GM12878 (cell line): ENCODE data around the gene RCN1. TPM values are rescaled to one million over a fixed set of nuclear protein-coding genes. Genes with fewer than 3 reads are reported as not detected.

Experiments used
- ATAC-seq: fragments of 200-7000 bp; cut with Tn5 transposase; 3 replicates; pipeline ENCODE4 v1.9.1; 2020; ENCODE audit warnings: mild to moderate bottlenecking, moderate library complexity
- BruUV-seq: library from RNA; stranded (reverse); fragments of 400-500 nt; replicated peaks from 2 replicates; lab custom pipeline; 2021; lab: Mats Ljungman, UMichigan
- CTCF ChIA-PET: fragments of 300-600 bp; sonication (Branson Sonifier 250); formaldehyde crosslinking; extraction: SDS; loops from one replicate; lab custom pipeline; 2021; ENCODE audit warnings: inconsistent platforms; lab: Yijun Ruan, JAX
- POLR2A ChIA-PET: fragments of 350-600 bp; formaldehyde crosslinking; extraction: SDS; loops from one replicate; lab custom pipeline; 2021; ENCODE audit warnings: inconsistent platforms; lab: Charles Lee
- RAD21 ChIA-PET: fragments of 300-600 bp; sonication (Branson Sonifier 250); formaldehyde crosslinking; loops from one replicate; lab custom pipeline; 2023; ENCODE audit warnings: antibody characterized with exemption; ENCODE audit not compliant: unreplicated experiment; lab: Charles Lee
- SMC1A ChIA-PET: fragments of 300-600 bp; sonication (Branson Sonifier 250); formaldehyde crosslinking; loops from one replicate; lab custom pipeline; 2023; ENCODE audit not compliant: unreplicated experiment, uncharacterized antibody; lab: Charles Lee
- DNase-seq: peaks from one replicate; pipeline ENCODE4 v3.0.0-alpha.2; 2011; ENCODE audit warnings: low read depth, low spot score
- FAIRE-seq: peaks from 3 replicates; lab custom pipeline; 2011; peaks lifted over from hg19 to GRCh38; lab: Jason Lieb, UNC
- H2AFZ ChIP-seq: 2 replicates; pipeline ENCODE4 v1.6.0; 2011; ENCODE audit warnings: low read depth, low read length, control low read depth; ENCODE audit not compliant: control insufficient read depth
- H3K27ac ChIP-seq: 2 replicates; pipeline ENCODE4 v1.5.1; 2011; ENCODE audit warnings: control low read depth; ENCODE audit not compliant: control insufficient read depth, insufficient read depth
- H3K27me3 ChIP-seq, 2 experiments: replicated peaks in 1 of 2; 2 replicates each; pipeline versions ENCODE4 v1.6.0 to v1.6.1; 2011; ENCODE audit warnings: low read length in 1 of 2; ENCODE audit not compliant: control insufficient read depth in 2 of 2, insufficient read depth in 2 of 2
- H3K36me3 ChIP-seq, 2 experiments: 2 replicates each; pipeline ENCODE4 v1.5.1; 2011; ENCODE audit warnings: low read length in 1 of 2; ENCODE audit not compliant: control insufficient read depth in 2 of 2, insufficient read depth in 2 of 2
- H3K4me1 ChIP-seq: 2 replicates; pipeline ENCODE4 v1.6.1; 2011; ENCODE audit warnings: mild to moderate bottlenecking, low read length, moderate library complexity, mixed read lengths; ENCODE audit not compliant: control insufficient read depth, insufficient read depth
- H3K4me2 ChIP-seq: 2 replicates; pipeline ENCODE4 v1.6.0; 2011; ENCODE audit warnings: control low read depth; ENCODE audit not compliant: control insufficient read depth, insufficient read depth
- H3K4me3 ChIP-seq: fragments of 200-600 bp; sonication (generic); 2 replicates; pipeline ENCODE4 v1.5.1; 2016
- H3K79me2 ChIP-seq: 2 replicates; pipeline ENCODE4 v1.6.0; 2011; ENCODE audit warnings: low read length; ENCODE audit not compliant: control insufficient read depth, insufficient read depth
- H3K9ac ChIP-seq: 2 replicates; pipeline ENCODE4 v1.8.0; 2011; ENCODE audit warnings: low read length, control low read depth, mixed read lengths; ENCODE audit not compliant: control insufficient read depth, insufficient read depth
- H3K9me3 ChIP-seq: replicated peaks from 3 replicates; pipeline ENCODE4 v1.5.1; 2011; ENCODE audit warnings: mild to moderate bottlenecking, low read length; ENCODE audit not compliant: control insufficient read depth, insufficient read depth
- H4K20me1 ChIP-seq: 2 replicates; pipeline ENCODE4 v1.6.0; 2011; ENCODE audit not compliant: control insufficient read depth, insufficient read depth
- HDGF ChIP-seq: fragments of 450-650 bp; IDR thresholded peaks from 2 replicates; pipeline ENCODE4 v1.6.1; 2016; ENCODE audit warnings: antibody characterized with exemption
- JUNB ChIP-seq: IDR thresholded peaks from 2 replicates; pipeline ENCODE4 v1.6.1; 2016; ENCODE audit warnings: antibody characterized with exemption, mild to moderate bottlenecking
- JUND ChIP-seq: IDR thresholded peaks from 2 replicates; pipeline ENCODE4 v1.6.1; 2012; ENCODE audit warnings: low read depth, mild to moderate bottlenecking, low read length, improper control_type of control experiment, moderate library complexity
- MXI1 ChIP-seq: fragments of 150-350 bp; IDR thresholded peaks from 2 replicates; pipeline ENCODE4 v1.6.1; 2011; ENCODE audit warnings: low read depth, mild to moderate bottlenecking, inconsistent platforms, low read length, improper control_type of control experiment
- MYB ChIP-seq: fragments of 150-350 bp; IDR thresholded peaks from 2 replicates; pipeline ENCODE4 v1.6.1; 2014; ENCODE audit warnings: mild to moderate bottlenecking, low read depth, low read length, borderline replicate concordance
- POU2F2 ChIP-seq: IDR thresholded peaks from 3 replicates; pipeline ENCODE4 v1.6.1; 2011; ENCODE audit warnings: low read depth, mild to moderate bottlenecking, low read length, borderline replicate concordance
- RFX5 ChIP-seq: IDR thresholded peaks from 2 replicates; pipeline ENCODE4 v1.6.1; 2011; ENCODE audit warnings: low read depth, low read length, improper control_type of control experiment
- SUZ12 ChIP-seq: fragments of 200-600 bp; sonication (generic); IDR thresholded peaks from one replicate; pipeline ENCODE4 v1.6.1; 2018; ENCODE audit warnings: antibody characterized with exemption, mild to moderate bottlenecking; ENCODE audit not compliant: unreplicated experiment
- WGBS: methylation state at CpG from one replicate; pipeline ENCODE4 v1.1.6; 2016; ENCODE audit warnings: low lambda C conversion rate; ENCODE audit not compliant: insufficient replicate concordance, insufficient coverage; ENCODE audit errors: missing lambda C conversion rate; 5-methylcytosine and 5-hydroxymethylcytosine counted together
- in situ Hi-C: fragments of 300-500 bp; cut with MboI; formaldehyde crosslinking; loops from 9 replicates; pipeline ENCODE4 v1.14.3; 2018; ENCODE audit warnings: mixed read lengths
- intact Hi-C: fragments of 100-400 bp; cut with micrococcal nuclease; formaldehyde crosslinking; loops from one replicate; pipeline ENCODE4 v1.14.2; 2022; ENCODE audit not compliant: unreplicated experiment
- polyA plus RNA-seq, 11 experiments: library from polyadenylated mRNA; depleted of rRNA in 4 of 11; unstranded in 6 of 11; stranded (reverse) in 5 of 11; fragments of >200 nt; fragmentation: Nextera tagmentation in 4 of 11; fragmentation: Illumina TruSeq in 1 of 11; extraction: Ambion mirVana in 4 of 11; extraction: Trizol in 1 of 11; gene quantifications; 1 replicate in 1 of 11; 2 replicates in 10 of 11; pipeline versions ENCODE4 v1.2.1 to v1.2.3, GENCODE V29; 2011 to 2016; ENCODE audit warnings: inconsistent platforms in 2 of 11, missing spikeins in 2 of 11, low read depth in 1 of 11
- total RNA-seq, 4 experiments: library from RNA; depleted of rRNA in 3 of 4; stranded (reverse); fragments of >200 nt in 3 of 4; fragmentation: Illumina TruSeq in 1 of 4; extraction: Trizol in 1 of 4; gene quantifications; 2 replicates each; pipeline versions ENCODE4 v1.2.1 to v1.2.3, GENCODE V29; 2013 to 2021
- TF ChIP-seq, protein P1 (sequence below): fragments of 450-650 bp; IDR thresholded peaks from 2 replicates; pipeline ENCODE4 v1.6.1; 2016; ENCODE audit warnings: mild to moderate bottlenecking
- TF ChIP-seq, protein P2 (sequence below): IDR thresholded peaks from 2 replicates; pipeline ENCODE4 v1.6.1; 2012; ENCODE audit warnings: low read length, inconsistent platforms
- TF ChIP-seq, protein P3 (sequence below): fragments of 450-650 bp; conservative IDR thresholded peaks from 2 replicates; pipeline ENCODE4 v1.6.1; 2017; ENCODE audit warnings: mild to moderate bottlenecking, moderate library complexity

RCN1 gene
- total and polyA plus RNA-seq, 10 of the 15 experiments (the other 5 are each of a cell fraction or from before 2014, with no cell fraction given) = 17.6 to 76.7 (median 56.4) TPM

DNA sequence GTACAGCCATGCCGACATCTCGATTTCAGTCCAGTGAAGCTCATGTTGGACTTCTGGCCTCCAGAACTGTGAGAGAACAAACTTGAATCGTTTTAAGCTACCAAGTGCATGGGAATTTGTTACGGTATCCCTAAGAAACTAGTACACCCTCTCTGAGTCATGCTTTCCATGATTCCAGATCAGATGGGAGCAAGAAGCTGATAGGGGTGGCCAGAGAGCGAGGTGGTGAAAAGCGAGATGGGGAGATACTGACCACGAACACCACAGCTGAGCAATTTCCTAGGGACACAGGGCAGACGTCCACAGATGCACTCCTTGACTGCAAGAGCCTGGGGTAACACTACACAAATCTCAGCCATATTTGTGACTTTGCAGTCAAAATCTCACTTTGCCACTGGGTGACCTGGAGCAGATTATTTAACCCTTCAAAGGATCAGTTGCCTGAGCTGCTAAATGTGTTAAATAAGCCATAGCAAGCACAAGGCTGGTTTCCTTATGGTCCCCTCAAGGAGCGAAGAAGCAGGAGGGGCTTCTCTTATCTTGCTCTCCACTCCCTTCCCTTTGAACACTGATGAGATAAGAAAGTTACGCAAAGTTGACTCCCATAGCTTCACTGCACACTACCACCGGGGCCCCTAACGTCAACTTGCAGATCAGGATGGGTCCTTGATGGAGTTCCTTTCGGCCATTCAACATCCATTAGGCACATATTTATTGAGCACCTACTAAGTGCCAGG is 22.6 kb upstream of the RCN1 start:
- ChIA-PET POLR2A (interaction anchor here (2.1 kb wide), 1 partner anchor 21 kb away, joined by 9 read pairs; no protein-coding TSS in a partner anchor), CTCF (interaction anchor here (0.9 to 1.9 kb wide), 5 partner anchors 13 to 107 kb away, joined by 3 to 9 read pairs (median 3); no protein-coding TSS in a partner anchor), RAD21 (no interaction called here), SMC1A (interaction anchor here (0.7 to 2.1 kb wide), 4 partner anchors 12 to 684 kb away, joined by 3 to 5 read pairs (median 4); no protein-coding TSS in a partner anchor)
- H3K27me3 ChIP-seq = no peaks in the 10 kb centered on the region
- no TSS peak for BruUV-seq
- H3K9me3 ChIP-seq = no peaks in the 10 kb centered on the region
- no peaks in the 10 kb centered on the region for H3K36me3 ChIP-seq
- H4K20me1 ChIP-seq = no peaks in the 10 kb centered on the region
- no peak for FAIRE-seq
- no peak overlapping the region for H3K27ac ChIP-seq
- intact Hi-C loops (no loop called here), in situ Hi-C loops (no loop called here)
- H3K4me3 ChIP-seq = no peak overlapping the region
- no peak overlapping the region for H2AFZ ChIP-seq
- H3K4me1 ChIP-seq = peaks cover 5% of the 10 kb centered on the region
- no peak overlapping the region for H3K9ac ChIP-seq
- no peak for ATAC-seq
- TF ChIP-seq MXI1 (no peak), SUZ12 (no peak), POU2F2 (no peak), JUND (no peak), JUNB (no peak), MYB (no peak), HDGF (no peak), RFX5 (no peak)
- TF ChIP-seq, protein P1, sequence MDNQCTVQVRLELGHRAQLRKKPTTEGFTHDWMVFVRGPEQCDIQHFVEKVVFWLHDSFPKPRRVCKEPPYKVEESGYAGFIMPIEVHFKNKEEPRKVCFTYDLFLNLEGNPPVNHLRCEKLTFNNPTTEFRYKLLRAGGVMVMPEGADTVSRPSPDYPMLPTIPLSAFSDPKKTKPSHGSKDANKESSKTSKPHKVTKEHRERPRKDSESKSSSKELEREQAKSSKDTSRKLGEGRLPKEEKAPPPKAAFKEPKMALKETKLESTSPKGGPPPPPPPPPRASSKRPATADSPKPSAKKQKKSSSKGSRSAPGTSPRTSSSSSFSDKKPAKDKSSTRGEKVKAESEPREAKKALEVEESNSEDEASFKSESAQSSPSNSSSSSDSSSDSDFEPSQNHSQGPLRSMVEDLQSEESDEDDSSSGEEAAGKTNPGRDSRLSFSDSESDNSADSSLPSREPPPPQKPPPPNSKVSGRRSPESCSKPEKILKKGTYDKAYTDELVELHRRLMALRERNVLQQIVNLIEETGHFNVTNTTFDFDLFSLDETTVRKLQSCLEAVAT = no peak
- TF ChIP-seq, protein P2, sequence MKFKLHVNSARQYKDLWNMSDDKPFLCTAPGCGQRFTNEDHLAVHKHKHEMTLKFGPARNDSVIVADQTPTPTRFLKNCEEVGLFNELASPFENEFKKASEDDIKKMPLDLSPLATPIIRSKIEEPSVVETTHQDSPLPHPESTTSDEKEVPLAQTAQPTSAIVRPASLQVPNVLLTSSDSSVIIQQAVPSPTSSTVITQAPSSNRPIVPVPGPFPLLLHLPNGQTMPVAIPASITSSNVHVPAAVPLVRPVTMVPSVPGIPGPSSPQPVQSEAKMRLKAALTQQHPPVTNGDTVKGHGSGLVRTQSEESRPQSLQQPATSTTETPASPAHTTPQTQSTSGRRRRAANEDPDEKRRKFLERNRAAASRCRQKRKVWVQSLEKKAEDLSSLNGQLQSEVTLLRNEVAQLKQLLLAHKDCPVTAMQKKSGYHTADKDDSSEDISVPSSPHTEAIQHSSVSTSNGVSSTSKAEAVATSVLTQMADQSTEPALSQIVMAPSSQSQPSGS = no peak
- TF ChIP-seq, protein P3, sequence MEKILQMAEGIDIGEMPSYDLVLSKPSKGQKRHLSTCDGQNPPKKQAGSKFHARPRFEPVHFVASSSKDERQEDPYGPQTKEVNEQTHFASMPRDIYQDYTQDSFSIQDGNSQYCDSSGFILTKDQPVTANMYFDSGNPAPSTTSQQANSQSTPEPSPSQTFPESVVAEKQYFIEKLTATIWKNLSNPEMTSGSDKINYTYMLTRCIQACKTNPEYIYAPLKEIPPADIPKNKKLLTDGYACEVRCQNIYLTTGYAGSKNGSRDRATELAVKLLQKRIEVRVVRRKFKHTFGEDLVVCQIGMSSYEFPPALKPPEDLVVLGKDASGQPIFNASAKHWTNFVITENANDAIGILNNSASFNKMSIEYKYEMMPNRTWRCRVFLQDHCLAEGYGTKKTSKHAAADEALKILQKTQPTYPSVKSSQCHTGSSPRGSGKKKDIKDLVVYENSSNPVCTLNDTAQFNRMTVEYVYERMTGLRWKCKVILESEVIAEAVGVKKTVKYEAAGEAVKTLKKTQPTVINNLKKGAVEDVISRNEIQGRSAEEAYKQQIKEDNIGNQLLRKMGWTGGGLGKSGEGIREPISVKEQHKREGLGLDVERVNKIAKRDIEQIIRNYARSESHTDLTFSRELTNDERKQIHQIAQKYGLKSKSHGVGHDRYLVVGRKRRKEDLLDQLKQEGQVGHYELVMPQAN = no peak
- no peaks in the 10 kb centered on the region for H3K79me2 ChIP-seq
- 58% methylated on average over 13 of the region's 13 CpGs for whole genome bisulfite sequencing
- no peak for DNase-seq
- H3K4me2 ChIP-seq = no peak overlapping the region
